ENCODE results near the gene TCEA3.
"Not testable (repeated sequence)": the region's sequence is repeated elsewhere in the genome, so short reads cannot be mapped to it uniquely, and the experiment has no call there.

TCEA3 gene

DNA sequence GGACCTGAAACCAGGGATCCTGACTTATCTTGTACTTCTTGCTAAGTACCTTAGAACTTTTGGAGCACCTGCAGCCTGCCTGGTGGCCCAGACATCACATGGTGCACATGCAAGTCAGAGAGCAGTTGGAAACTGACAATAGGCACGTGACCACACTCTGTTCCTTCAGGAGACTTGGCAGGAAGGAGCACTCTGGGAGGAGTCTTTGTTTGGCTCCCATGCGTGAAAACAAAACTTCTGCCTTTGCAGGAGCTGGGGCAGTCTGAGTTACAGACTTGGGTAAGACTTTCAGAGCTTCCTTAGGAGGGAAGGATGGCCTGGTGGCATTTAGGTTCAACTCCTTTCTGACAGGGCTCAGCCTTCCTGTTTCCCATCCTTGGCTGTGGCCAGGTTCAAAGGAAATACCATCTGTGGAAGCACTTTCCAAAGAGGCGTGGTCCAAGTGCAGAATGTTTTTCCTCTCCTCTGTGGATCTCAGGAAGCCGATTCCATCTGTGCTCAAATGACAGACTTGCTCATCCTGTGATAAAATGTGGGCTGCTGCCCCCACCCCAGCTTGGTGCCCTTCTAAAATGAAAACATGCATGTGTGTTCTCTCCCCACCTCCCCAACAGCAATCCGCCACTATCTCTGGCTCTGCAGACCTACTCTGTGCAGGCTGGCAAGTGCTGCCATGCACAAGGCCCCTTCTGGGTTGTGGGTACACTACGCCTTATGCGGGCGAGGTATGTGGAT is 40.8 kb downstream of the TCEA3 start:
- no peak for TF ChIP-seq POLR2A (IDR thresholded peaks at IDR 0.05; ENCODE audit: low read depth, low read length)
- FAIRE-seq (no peak), DNase-seq (ENCODE audit: insufficient read length, low spot score) (no peak)

DNA sequence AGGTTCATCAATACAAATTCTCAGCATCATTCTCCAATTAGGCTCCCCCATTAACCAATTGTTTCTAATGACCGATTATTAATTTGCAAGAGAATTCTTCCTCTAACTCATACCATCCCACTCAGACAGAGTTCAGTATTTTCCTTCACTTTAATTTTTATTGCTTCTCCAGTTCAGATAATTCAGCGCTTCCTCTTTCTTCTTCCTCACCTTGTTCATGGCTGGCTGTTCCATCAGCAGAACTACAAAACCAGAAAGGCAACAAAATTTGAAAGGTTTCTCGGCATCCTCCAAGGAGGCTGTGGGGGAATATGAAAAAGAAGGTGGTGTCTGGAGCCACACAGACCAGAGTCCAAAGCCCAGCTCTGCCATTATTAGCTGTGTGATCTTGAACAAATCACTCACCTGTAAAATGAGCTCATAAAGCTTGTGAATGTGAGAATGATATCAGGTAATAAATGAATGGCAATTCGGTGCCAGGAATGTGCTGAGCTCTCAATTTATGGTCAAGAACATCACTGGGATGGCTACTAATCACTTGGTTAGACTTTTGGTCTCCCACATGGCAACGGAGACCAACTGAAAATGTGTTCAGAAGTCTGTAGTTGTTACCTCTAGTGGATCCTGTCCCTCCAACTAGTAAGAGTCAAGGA is 43.2 kb downstream of the TCEA3 start:
- no peak for TF ChIP-seq POLR2A (IDR thresholded peaks at IDR 0.05; ENCODE audit: low read depth, low read length)

DNA sequence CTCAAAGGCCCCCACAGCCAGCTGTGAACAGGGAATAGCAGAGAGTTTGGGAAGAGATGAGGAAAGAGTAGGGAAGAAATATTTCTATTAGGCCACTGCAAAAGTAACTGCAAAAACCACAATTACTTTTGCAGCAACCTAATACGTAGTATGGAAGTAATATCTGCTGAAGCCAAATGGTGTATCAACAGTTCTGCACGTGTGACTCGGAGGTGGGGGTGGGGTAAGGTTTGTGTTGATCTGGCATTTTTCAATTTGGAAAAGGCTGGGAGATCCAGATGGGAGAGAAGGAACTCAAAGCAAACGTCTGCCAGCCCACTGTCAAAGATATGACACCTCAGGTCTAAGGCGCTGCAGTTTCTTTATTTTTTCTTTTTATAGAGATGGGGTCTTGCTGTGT is 43.8 kb downstream of the TCEA3 start:
- FAIRE-seq, result no peak
- TF ChIP-seq POLR2A (IDR thresholded peaks at IDR 0.05; ENCODE audit: low read depth, low read length), result no peak
- no peak for DNase-seq (ENCODE audit: insufficient read length, low spot score)

More for the DNA sequence above, 43.2 kb downstream of the TCEA3 start:
- FAIRE-seq (no peak), DNase-seq (ENCODE audit: insufficient read length, low spot score) (no peak)

DNA sequence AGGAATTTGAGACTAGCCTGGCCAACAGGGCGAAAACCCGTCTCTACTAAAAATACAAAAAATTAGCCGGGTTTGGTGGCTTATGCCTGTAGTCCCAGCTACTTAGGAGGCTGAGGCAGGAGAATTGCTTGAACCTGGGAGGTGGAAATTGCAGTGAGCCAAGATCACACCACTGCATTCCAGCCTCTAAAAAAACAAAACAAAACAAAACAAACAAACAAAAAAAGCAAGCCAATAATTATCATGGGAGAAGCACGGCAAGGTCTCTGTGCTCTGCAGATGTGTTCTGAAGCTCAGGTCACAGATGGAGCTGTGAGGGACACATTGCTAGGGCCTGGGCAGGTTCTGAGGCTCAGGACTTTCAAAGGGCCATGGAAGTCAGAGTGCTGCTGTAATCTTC is 44.3 kb downstream of the TCEA3 start:
- FAIRE-seq; DNase-seq (ENCODE audit: insufficient read length, low spot score): not testable (repeated sequence)

DNA sequence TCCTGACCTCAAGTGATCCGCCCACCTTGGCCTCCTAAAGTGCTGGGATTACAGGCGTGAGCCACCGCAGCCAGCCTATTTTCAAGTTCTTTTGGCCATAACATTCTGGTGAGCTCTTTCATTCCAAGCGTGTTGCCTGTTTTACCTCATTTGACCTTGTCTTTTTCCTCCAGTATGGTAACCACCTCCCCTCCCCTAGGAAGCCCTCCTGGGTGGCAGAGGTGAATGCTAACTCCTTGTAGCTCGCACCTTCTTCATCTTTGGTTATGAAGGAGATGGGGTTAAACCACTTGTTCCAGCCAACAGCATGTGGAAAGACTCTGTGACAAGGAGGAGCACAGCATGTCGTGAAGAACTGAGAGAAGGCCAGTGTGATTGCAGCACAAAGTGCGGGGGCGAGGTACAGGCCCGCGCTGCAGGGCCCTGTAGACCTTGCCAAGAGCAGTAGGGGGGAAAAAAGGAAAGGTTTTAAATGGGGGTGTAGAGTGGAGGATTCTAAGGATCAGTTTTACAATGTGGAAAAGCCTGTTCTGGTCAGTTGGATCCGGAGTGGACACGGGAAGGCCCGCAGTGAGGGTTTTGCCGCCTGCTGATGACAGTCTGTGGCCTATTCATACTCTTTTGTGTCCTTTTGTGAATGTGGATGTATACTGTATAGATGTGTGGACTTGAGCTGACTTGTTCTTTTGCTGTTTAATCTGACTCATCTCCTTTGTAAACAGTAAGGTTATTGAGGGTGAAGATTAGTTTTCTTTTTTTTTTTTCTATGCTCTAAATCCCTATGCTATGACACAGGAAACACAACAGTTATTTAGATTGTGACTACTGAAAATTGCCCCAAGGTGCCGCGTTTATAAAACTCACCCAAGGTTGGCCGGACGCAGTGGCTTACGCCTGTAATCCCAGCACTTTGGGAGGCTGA is 47.4 kb downstream of the TCEA3 start:
- FAIRE-seq, result peak; percentile 84
- peak; percentile 38 for DNase-seq (ENCODE audit: insufficient read length, low spot score)
- TF ChIP-seq POLR2A (IDR thresholded peaks at IDR 0.05; ENCODE audit: low read depth, low read length), result no peak

DNA sequence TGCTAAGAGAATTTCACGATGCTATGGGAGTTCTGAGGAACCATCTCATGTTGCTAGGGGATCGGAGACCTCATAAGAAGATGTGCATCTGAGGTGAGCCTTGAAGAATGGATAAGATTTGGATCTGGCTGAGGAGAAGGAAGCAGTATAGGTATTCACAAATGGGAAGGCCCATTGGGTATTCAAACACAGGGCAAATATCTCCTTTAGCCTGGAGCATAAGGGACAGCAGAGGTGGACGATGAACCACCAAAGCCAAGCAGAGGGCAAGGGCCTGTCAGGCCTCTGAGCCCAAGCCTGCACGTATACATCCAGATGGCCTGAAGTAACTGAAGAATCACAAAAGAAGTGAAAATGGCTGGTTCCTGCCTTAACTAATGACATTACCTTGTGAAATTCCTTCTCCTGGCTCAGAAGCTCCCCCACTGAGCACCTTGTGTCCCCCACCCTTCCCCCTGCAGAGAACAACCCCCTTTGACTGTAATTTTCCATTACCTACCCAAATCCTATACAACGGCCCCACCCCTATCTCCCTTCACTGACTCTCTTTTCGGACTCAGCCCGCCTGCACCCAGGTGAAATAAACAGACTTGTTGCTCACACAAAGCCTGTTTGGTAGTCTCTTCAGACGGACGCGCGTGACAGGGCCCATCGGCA is 50.3 kb downstream of the TCEA3 start:
- FAIRE-seq; DNase-seq (ENCODE audit: insufficient read length, low spot score): not testable (repeated sequence)

DNA sequence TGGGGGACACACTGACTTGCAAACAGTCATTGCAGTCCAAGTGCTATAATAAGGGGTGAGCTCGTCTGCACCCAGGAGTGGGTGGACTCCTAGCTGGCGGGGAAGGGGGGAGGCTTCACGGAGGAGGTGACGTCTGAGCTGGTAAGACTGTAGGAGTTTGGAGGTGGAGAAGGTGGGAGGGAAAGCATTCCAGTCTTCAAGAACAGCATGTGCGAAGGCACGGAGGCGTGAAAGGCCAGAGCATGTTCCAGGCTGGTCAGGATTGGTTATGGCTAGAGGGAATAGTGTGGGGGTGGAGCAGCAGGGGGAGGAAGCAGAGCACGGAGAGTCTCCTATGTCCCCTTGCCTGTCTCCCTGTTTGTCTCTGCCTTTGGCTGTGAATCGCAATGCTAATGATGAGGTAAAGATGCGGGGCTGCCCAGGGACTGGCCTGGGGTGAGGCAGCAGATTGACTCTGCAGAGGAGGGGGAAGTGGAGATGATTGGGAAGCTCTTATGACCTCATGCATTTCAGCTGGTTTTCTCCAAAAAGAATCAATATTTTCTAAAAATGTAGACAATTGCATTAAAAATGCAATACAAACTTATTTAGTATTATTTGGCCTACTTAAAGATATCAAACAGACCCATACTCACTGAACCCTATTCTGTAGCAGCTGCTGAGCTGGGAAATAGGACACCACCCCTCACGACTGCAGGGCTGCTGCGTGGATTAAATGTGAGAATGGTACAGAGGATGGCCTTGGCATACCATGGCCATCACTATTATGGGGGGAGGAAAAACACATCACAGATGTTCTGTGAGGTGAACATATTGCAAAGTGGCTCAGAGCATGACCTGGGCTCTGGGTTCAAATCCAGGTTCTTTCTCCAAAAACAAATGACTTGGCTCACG is 52.3 kb downstream of the TCEA3 start:
- no peak for TF ChIP-seq POLR2A (IDR thresholded peaks at IDR 0.05; ENCODE audit: low read depth, low read length)
- FAIRE-seq, result no peak
- DNase-seq (ENCODE audit: insufficient read length, low spot score), result no peak

DNA sequence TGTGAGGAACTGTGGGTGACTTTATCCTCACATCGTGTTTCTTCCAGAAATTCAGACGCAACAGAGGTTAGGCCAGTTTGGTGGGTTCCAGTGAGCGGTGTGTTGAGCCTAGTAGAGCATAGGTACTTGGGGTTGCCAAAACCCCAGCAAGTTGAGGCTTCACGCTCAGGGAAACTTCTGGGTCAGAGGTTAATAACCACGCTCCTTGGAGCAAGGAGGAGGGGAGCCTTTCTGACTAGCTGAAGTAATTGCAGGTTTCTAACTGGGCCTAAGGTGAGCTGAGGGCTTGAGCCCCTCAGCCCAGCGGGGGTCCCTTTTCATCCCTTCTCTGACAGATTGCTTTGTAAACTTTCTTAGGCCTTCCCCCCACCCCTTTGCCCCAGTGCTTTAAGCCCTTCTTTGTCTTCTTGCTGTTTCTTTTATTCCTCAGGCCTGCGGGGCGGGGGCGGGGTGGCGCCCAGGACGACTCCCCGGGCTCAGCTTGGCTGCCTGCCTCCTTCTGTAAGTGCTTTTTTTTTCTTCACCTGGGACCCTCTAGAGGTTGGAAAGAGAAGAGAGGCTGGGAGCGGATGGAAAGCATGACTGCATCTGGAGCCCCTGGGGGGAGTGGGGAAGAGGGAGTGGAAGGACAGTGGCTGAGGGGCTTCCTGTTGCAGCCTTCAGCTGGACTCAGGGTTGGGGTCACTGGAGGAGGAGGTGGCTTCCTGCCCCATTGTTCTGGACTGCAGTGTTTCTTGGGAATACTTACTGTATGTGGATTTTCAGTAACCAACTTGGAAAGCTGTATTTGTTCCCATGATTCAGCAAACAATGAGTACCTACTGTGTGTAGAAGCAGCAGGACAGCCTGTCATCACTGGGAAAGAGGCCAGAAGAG is 53.6 kb downstream of the TCEA3 start:
- no peak for TF ChIP-seq POLR2A (IDR thresholded peaks at IDR 0.05; ENCODE audit: low read depth, low read length)
- no peak for DNase-seq (ENCODE audit: insufficient read length, low spot score)
- no peak for FAIRE-seq

DNA sequence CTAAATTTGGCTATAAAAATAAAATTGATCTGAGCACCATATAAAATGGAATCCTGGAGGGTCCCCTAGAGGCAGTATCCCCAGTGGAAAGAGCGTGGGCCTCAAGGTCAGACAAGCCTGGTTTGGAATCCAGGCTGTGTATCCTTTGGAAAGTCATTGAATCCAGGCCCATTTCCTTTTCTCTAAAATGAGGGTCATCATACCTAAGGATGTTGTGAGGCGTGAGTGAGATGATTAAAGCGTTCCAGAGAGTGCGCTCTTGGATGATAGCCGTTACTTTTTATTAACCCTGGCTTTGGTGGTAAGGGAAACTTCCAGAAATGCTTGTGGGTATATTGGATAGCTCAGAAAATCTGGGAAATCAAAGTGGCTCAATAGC is 54.2 kb downstream of the TCEA3 start:
- FAIRE-seq (no peak), DNase-seq (ENCODE audit: insufficient read length, low spot score) (no peak)
- no peak for TF ChIP-seq POLR2A (IDR thresholded peaks at IDR 0.05; ENCODE audit: low read depth, low read length)

DNA sequence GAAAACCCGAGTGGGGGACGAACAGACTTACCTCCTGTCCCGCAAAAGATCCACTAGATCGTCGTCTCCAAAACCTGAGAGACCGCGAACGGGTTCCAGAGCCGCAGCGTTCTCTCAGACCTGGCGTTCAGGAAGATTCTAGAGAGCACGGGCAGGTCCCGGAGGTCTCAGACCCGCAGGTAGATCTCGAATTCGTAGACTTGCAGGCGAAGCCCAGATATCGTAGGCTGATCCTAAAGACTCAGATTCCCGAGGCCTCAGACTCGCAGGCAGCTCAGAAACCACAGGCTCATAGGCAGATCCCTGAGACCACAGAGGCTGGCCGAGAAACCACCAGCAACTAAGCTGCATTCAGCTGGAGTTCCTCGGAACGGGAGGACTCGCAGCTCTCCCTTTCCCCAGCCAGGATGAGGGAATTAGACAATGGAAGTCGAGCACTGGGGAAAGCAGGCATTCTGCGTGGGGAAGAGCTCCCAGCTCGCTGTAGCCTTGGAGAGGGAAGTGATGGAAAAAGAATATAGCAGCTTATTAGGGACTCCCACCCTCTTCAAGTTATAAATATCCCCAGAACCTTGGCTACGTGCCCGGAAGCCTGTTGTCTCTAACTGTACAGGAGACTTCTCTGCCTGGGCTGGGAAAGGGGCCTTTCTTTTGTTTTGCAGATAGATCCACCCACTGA is 55.1 kb downstream of the TCEA3 start, which contains the start of gene ZNF436:
ZNF436 (minus strand) TSS at position 502 of the 679 bp plus-strand sequence. CDS start 1,831 bp downstream, outside the sequence.
- DNase-seq (ENCODE audit: insufficient read length, low spot score), result peak; percentile 26
- FAIRE-seq, result no peak
- no peak for TF ChIP-seq POLR2A (IDR thresholded peaks at IDR 0.05; ENCODE audit: low read depth, low read length)

DNA sequence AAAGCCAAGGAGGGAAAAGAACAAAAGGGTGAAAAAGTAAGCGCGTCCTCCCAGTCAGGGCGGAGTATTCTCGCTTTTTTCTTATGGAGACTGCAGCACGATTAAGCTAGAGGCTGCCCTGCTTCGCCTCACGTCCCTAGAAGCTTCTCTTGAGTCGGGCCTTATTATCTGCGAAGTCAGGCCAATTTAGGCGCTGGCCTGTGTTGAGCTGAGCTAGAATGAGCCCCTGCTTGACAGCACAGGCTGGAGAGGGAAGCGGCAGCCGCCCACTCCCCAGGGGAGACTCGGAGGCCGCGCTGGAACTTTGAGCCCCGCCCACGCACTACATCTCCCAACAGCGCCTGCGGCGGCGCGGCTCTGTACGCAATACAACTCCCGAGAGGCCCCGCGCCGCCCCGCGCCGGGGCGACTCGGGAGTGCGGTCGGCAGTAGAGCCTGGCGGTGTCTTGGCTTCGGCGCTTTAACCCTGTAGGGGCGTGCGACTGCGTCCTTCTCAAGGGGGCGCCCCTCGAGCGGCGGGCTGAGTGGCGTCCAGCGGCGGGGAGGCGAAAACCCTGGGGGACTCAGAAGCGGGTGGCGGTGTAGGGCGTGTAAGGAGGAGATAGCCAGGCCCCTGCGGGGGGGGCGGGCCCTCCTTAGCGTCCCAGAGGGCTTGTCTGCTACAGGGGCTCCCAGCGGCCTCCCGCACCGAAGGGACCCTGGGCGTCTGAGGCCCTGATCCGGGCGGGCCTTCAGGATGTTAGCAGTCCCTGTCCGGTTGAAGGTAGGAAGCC is 55.8 kb downstream of the TCEA3 start:
- peak; percentile 53; the same call in 1 of the 2 replicates for TF ChIP-seq POLR2A (IDR thresholded peaks at IDR 0.05; ENCODE audit: low read depth, low read length)
- DNase-seq (ENCODE audit: insufficient read length, low spot score) (peak; percentile 35), FAIRE-seq (no peak)
